ENCODE data around the gene MZT2A.
"Not testable (repeated sequence)": the region's sequence is repeated elsewhere in the genome, so short reads cannot be mapped to it uniquely, and the experiment has no call there.

The MZT2A gene

GRCh38 chr2:131492015-131492417 lies at the start of gene MZT2A:
TSS of gene MZT2A (minus strand) at chr2:131492397. CDS start at chr2:131492376, 21 bp downstream.
- not testable (repeated sequence) for DNase-seq (ENCODE audit: low read depth)
- peak within 1 kb of the TSS; percentile 99 for H3K4me3 ChIP-seq (ENCODE audit: low read depth, low read length)

- not testable (repeated sequence) for H3K4me3 ChIP-seq (ENCODE audit: low read depth, low read length); DNase-seq (ENCODE audit: low read depth)
These were observed 46.7 kb upstream of the MZT2A start for GRCh38 chr2:131538856-131539255.

- DNase-seq (ENCODE audit: low read depth); H3K4me3 ChIP-seq (ENCODE audit: low read depth, low read length): not testable (repeated sequence)
These were observed 44.6 kb upstream of the MZT2A start for GRCh38 chr2:131536841-131537240.

- not testable (repeated sequence) for H3K4me3 ChIP-seq (ENCODE audit: low read depth, low read length); DNase-seq (ENCODE audit: low read depth)
These were observed 44.0 kb upstream of the MZT2A start for GRCh38 chr2:131535951-131536826.

- DNase-seq (ENCODE audit: low read depth) = no peak
- H3K4me3 ChIP-seq (ENCODE audit: low read depth, low read length) = no peak overlapping the region
- TF ChIP-seq CTCF (IDR thresholded peaks at IDR 0.05; ENCODE audit: insufficient read depth, low read depth, low read length, missing control alignments) = no peak
These were observed 43.3 kb upstream of the MZT2A start for GRCh38 chr2:131535526-131535925.

- DNase-seq (ENCODE audit: low read depth); H3K4me3 ChIP-seq (ENCODE audit: low read depth, low read length): not testable (repeated sequence)
These were observed 42.8 kb upstream of the MZT2A start for GRCh38 chr2:131534965-131535364.

- H3K4me3 ChIP-seq (ENCODE audit: low read depth, low read length); DNase-seq (ENCODE audit: low read depth): not testable (repeated sequence)
These were observed 42.1 kb upstream of the MZT2A start for GRCh38 chr2:131534317-131534672.

GRCh38 chr2:131533609-131534316 lies 41.6 kb upstream of the MZT2A start:
- not testable (repeated sequence) for H3K4me3 ChIP-seq (ENCODE audit: low read depth, low read length); DNase-seq (ENCODE audit: low read depth)

GRCh38 chr2:131532723-131533608 lies 40.8 kb upstream of the MZT2A start:
- not testable (repeated sequence) for H3K4me3 ChIP-seq (ENCODE audit: low read depth, low read length); DNase-seq (ENCODE audit: low read depth)

- DNase-seq (ENCODE audit: low read depth); H3K4me3 ChIP-seq (ENCODE audit: low read depth, low read length): not testable (repeated sequence)
These were observed 39.5 kb upstream of the MZT2A start for GRCh38 chr2:131531547-131532185.

GRCh38 chr2:131530626-131531344 lies 38.6 kb upstream of the MZT2A start:
- DNase-seq (ENCODE audit: low read depth); H3K4me3 ChIP-seq (ENCODE audit: low read depth, low read length): not testable (repeated sequence)

- H3K4me3 ChIP-seq (ENCODE audit: low read depth, low read length) = peak overlapping the region; percentile 87
These were observed 37.8 kb upstream of the MZT2A start for GRCh38 chr2:131529864-131530445.

GRCh38 chr2:131528981-131529863 lies 37.0 kb upstream of the MZT2A start:
- DNase-seq (ENCODE audit: low read depth) = peak; percentile 83
- peak overlapping the region; percentile 87 for H3K4me3 ChIP-seq (ENCODE audit: low read depth, low read length)

More at GRCh38 chr2:131529864-131530445, 37.8 kb upstream of the MZT2A start:
- not testable (repeated sequence) for DNase-seq (ENCODE audit: low read depth)

- peak; percentile 86 for DNase-seq (ENCODE audit: low read depth)
- peak within 1 kb of the TSS; percentile 87 for H3K4me3 ChIP-seq (ENCODE audit: low read depth, low read length)
These were observed 35.2 kb upstream of the MZT2A start, which contains the start of gene CCDC74A for GRCh38 chr2:131527131-131528001. TSS of gene CCDC74A (plus strand) at chr2:131527888. CDS start at chr2:131527971, 83 bp downstream.

All from GM12865 (cell line).